Erythroblast (primary cell): Measurements from ENCODE around the gene ELF2.

Experiments
- GATA1 ChIP-seq: IDR thresholded peaks from 2 replicates; pipeline ENCODE4 v1.6.1; 2011; ENCODE audit warnings: low read depth, mild to moderate bottlenecking, control low read depth, low read length, moderate library complexity
- POLR2A ChIP-seq: IDR thresholded peaks from 2 replicates; pipeline ENCODE4 v1.6.1; 2011; ENCODE audit warnings: mild to moderate bottlenecking, low read length

GRCh38 chr4:139176302-139177048 lies 543 bp downstream of the ELF2 start:
- TF ChIP-seq POLR2A, result no peak
- TF ChIP-seq GATA1, result no peak
